K562 (cell line): ENCODE data around the gene HAPSTR1. TPM values are rescaled to one million over a fixed set of nuclear protein-coding genes. Genes with fewer than 3 reads are reported as not detected.

Experiments
- ATAC-seq: fragments of 200-7000 bp; cut with Tn5 transposase; 3 replicates; pipeline ENCODE4 v1.9.1; 2020; ENCODE audit warnings: moderate library complexity
- BruUV-seq: library from RNA; stranded (reverse); fragments of 400-500 nt; replicated peaks from 2 replicates; lab custom pipeline; 2021; lab: Mats Ljungman, UMichigan
- CTCF ChIA-PET: fragments of 300-600 bp; formaldehyde crosslinking; extraction: SDS; loops from one replicate; lab custom pipeline; 2021; ENCODE audit warnings: low intra/inter-chr PET ratio; lab: Yijun Ruan, JAX
- POLR2A ChIA-PET: fragments of 300-600, 350-650 bp; sonication (Branson Sonifier 250); formaldehyde crosslinking; extraction: SDS; loops from one replicate; lab custom pipeline; 2021; ENCODE audit warnings: antibody characterized with exemption, inconsistent platforms; lab: Yijun Ruan, JAX
- DNase-seq, 4 experiments: peaks; one replicate each; pipeline versions ENCODE4 v3.0.0 to v3.0.0-alpha.2; 2011 to 2018; ENCODE audit warnings: low spot score in 3 of 4, mixed read lengths in 3 of 4; ENCODE audit errors: extremely low read depth in 1 of 4
- FAIRE-seq: peaks from 2 replicates; lab custom pipeline; 2011; peaks lifted over from hg19 to GRCh38; lab: Jason Lieb, UNC
- H2AFZ ChIP-seq: 2 replicates; pipeline ENCODE4 v1.6.0; 2011; ENCODE audit warnings: low read depth, low read length, control low read depth, inconsistent platforms
- H3K27ac ChIP-seq: fragments of 200-600 bp; 3 replicates; pipeline ENCODE4 v1.8.0; 2011; ENCODE audit warnings: low read depth, mild to moderate bottlenecking, control low read depth, inconsistent platforms, low read length, moderate library complexity, mixed read lengths; ENCODE audit errors: extremely low read depth
- H3K27me3 ChIP-seq, 2 experiments: fragments of 300-600 bp in 1 of 2; 2 replicates in 1 of 2; 3 replicates in 1 of 2; pipeline versions ENCODE4 v1.6.0 to v1.8.0; 2011; ENCODE audit warnings: inconsistent platforms in 2 of 2, low read length in 2 of 2, mild to moderate bottlenecking in 1 of 2, mixed read lengths in 1 of 2, moderate library complexity in 1 of 2; ENCODE audit not compliant: control insufficient read depth in 2 of 2, insufficient read depth in 2 of 2
- H3K36me3 ChIP-seq: fragments of 300-600 bp; 3 replicates; pipeline ENCODE4 v1.8.0; 2011; ENCODE audit warnings: mild to moderate bottlenecking, low read length, inconsistent platforms; ENCODE audit not compliant: control insufficient read depth, insufficient read depth
- H3K4me1 ChIP-seq, 2 experiments: fragments of 200-600 bp in 1 of 2; replicated peaks in 1 of 2; 2 replicates in 1 of 2; 3 replicates in 1 of 2; pipeline versions ENCODE4 v1.5.1 to v1.8.0; 2011; ENCODE audit warnings: inconsistent platforms in 2 of 2, low read length in 2 of 2, mild to moderate bottlenecking in 1 of 2, mixed read lengths in 1 of 2, moderate library complexity in 1 of 2; ENCODE audit not compliant: control insufficient read depth in 2 of 2, insufficient read depth in 2 of 2
- H3K4me2 ChIP-seq: 2 replicates; pipeline ENCODE4 v1.6.1; 2011; ENCODE audit warnings: low read length, control low read depth, inconsistent platforms, mixed read lengths; ENCODE audit not compliant: insufficient read depth
- H3K4me3 ChIP-seq: fragments of 200-600 bp; sonication (generic), shearing (Covaris generic); 2 replicates; pipeline ENCODE4 v1.5.1; 2016; ENCODE audit warnings: control low read depth, inconsistent platforms
- H3K79me2 ChIP-seq: fragments of 200-600 bp; 3 replicates; pipeline ENCODE4 v1.8.0; 2011; ENCODE audit warnings: low read length, inconsistent platforms; ENCODE audit not compliant: control insufficient read depth, insufficient read depth
- H3K9ac ChIP-seq, 2 experiments: 2 replicates each; pipeline versions ENCODE4 v1.6.0 to v1.6.1; 2011; ENCODE audit warnings: low read depth in 2 of 2, low read length in 2 of 2, control low read depth in 1 of 2, inconsistent platforms in 1 of 2, mild to moderate bottlenecking in 1 of 2, mixed read lengths in 1 of 2; ENCODE audit not compliant: insufficient read depth in 1 of 2
- H3K9me1 ChIP-seq: one replicate; pipeline ENCODE4 v1.6.0; 2011; ENCODE audit warnings: inconsistent platforms, mild to moderate bottlenecking, low read length, moderate library complexity; ENCODE audit not compliant: control insufficient read depth, insufficient read depth
- H3K9me3 ChIP-seq: replicated peaks from 2 replicates; pipeline ENCODE4 v1.5.1; 2011; ENCODE audit warnings: low read depth, low read length, inconsistent platforms; ENCODE audit not compliant: control insufficient read depth, insufficient read depth
- H4K20me1 ChIP-seq: replicated peaks from 2 replicates; pipeline ENCODE4 v1.6.1; 2011; ENCODE audit warnings: low read length, inconsistent platforms, mixed read lengths; ENCODE audit not compliant: control insufficient read depth, insufficient read depth
- BRF1 ChIP-seq: IDR thresholded peaks from 3 replicates; pipeline ENCODE4 v1.6.1; 2011; ENCODE audit warnings: borderline replicate concordance, mild to moderate bottlenecking; ENCODE audit not compliant: insufficient read length; ENCODE audit errors: extremely low read depth
- FOS ChIP-seq: IDR thresholded peaks from 3 replicates; pipeline ENCODE4 v1.6.1; 2011; ENCODE audit not compliant: insufficient read length; ENCODE audit errors: extremely low read depth
- RBM25 ChIP-seq: fragments of 200-400 bp; formaldehyde crosslinking; IDR thresholded peaks from 2 replicates; pipeline ENCODE4 v1.6.1; 2018; ENCODE audit warnings: low read length, low read depth, moderate library complexity; ENCODE audit not compliant: severe bottlenecking
- ZNF165 ChIP-seq: fragments of 250-450 bp; sonication (Bioruptor Pico); IDR thresholded peaks from 2 replicates; pipeline ENCODE4 v1.4.0; 2020; ENCODE audit warnings: borderline replicate concordance
- WGBS: fragments of 100-300 bp; shearing (Covaris generic); methylation state at CpG from one replicate; pipeline ENCODE4 v1.1.6; 2016; ENCODE audit warnings: low coverage, mixed read lengths; ENCODE audit not compliant: insufficient coverage; ENCODE audit errors: missing lambda C conversion rate; 5-methylcytosine and 5-hydroxymethylcytosine counted together
- in situ Hi-C: fragments of 300-500 bp; cut with MboI; formaldehyde crosslinking; loops from 4 replicates; pipeline ENCODE4 v1.15.0; 2018; ENCODE audit warnings: inconsistent platforms, mixed read lengths
- intact Hi-C: fragments of 100-400 bp; cut with micrococcal nuclease; formaldehyde crosslinking; loops from 2 replicates; pipeline ENCODE4 v1.14.2; 2022
- polyA plus RNA-seq, 8 experiments: library from polyadenylated mRNA; depleted of rRNA in 4 of 8; stranded (reverse) in 5 of 8; unstranded in 3 of 8; fragments of >200 nt; fragmentation: Nextera tagmentation in 2 of 8; fragmentation: Illumina TruSeq in 1 of 8; extraction: Ambion mirVana in 2 of 8; extraction: Trizol in 1 of 8; gene quantifications; 2 replicates each; pipeline versions ENCODE4 v1.2.1 to v1.2.3, GENCODE V29; 2011 to 2014; ENCODE audit warnings: inconsistent platforms in 1 of 8, missing spikeins in 1 of 8
- total RNA-seq, 7 experiments: library from RNA; depleted of rRNA in 6 of 7; stranded (reverse); fragments of >200 nt in 6 of 7; fragmentation: Illumina TruSeq in 2 of 7; extraction: Trizol in 2 of 7; gene quantifications; 2 replicates each; pipeline versions ENCODE4 v1.2.1 to v1.2.3, GENCODE V29; 2011 to 2021; ENCODE audit warnings: low replicate concordance in 1 of 7
- TF ChIP-seq, protein P1 (sequence below): fragments of 250-450 bp; sonication (Bioruptor Pico); IDR thresholded peaks from 2 replicates; pipeline ENCODE4 v1.5.0; 2021; ENCODE audit warnings: mild to moderate bottlenecking, moderate library complexity
- TF ChIP-seq, protein P2 (sequence below): IDR thresholded peaks from 2 replicates; pipeline ENCODE4 v1.6.1; 2012; ENCODE audit warnings: low read depth, low read length, improper control_type of control experiment, borderline replicate concordance

Gene HAPSTR1
- total and polyA plus RNA-seq, 9 of the 15 experiments (the other 6 are each of a cell fraction or from before 2014, with no cell fraction given), result 10.8 to 67.9 (median 36.5) TPM

DNA sequence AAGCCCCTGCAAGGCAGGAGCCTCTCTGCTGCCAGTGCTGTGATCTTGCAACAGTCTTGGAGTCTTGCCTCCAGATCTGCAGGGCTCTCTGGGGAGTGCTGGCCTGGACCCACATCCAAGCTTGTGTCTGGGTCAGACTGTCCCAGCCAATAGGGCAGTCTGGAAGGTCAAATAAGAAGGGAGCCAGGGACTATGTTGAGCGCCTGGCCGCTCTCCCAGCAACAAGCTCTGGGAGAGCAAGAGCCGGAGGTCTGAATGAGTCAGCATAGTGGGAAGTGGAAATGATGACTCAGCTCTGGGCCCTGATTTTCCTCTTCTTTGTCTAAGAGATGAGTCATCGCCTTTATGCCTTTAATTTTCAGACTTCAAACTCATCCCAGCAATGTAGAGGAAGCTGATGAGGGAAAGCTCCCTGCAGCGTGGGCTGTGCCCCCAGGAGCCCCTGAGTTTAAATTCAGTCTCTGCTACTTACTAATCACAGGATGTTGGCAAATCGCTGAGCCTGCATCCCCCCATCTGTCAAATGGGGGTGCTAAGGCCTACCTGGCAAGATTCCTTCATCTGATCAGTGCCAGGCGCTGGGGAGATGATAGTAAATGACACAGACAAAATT lies 43.6 kb upstream of the HAPSTR1 start (continued):
- TF ChIP-seq BRF1, result no peak
- TF ChIP-seq RBM25, result no peak
- TF ChIP-seq ZNF165 (CRISPR knock-in tag), result no peak
- TF ChIP-seq FOS, result peak; percentile 90
- TF ChIP-seq, protein P1, sequence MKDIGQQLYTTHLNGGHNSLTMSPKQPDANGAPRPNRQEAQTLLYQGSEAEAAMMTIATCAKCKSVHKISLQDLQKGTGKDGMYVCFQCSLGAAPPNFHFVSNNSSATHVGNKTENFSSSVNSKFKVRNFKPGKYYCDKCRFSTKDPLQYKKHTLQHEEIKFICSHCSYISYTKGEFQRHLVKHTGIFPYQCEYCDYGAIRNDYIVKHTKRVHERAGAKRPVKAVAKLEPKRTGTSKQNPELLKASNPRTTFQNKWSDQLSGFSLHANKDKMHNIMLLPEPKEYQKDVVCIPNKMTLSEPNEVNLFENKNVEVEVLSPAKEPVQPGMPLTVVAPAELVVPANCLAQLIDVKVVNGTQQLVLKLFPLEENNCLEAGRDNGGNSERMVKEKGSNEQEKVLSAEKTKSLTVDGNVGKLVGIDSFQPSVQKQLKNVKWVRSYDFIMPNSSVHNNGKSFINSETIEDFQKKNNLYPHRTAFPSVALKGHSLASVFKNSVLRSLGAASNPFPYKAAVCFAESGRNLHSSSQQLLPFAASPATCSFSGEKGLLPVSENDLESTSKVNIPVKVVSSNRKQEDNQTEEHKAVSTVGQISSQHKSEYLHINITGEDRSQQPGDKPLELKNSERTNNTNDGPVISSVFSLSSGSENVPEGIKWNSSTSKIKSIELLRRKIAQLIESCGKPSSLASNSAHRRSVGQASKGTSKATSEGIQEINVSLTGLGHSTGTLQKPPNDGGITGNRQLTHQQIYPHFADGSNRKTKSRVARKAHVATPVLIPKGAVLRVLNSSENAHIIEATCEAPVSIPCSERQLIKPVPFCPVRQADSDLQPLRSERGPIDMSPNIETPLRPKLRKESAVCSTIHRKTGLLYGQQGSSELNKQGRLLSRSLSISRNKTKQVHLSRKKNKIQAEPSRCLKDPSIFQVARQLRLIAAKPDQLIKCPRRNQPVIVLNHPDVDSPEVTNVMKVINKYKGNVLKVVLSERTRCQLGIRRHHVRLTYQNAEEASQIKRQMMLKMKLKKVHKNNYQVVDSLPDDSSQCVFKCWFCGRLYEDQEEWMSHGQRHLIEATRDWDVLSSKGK (CRISPR knock-in tag), result no peak

DNA sequence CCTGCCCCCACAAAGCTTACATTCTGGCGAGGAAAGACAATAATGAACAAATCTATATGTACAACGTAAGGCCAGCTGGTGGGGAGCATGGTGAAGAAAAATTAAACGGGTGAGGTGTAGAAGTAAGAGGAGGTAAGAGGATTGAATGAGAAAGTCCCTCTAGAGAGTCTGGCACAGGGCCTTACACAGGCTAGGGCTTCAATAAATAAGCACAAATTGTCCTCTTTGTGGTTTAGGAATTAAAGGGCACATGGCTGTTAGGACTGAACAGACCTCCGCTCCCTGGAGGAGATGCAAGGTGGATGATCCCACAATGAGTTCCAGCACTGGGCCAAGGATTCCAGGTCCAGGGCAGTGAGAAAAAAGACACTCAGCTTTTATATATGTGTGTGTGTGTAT lies 43.1 kb upstream of the HAPSTR1 start:
- BruUV-seq, result no TSS peak
- POLR2A ChIA-PET, result interaction anchor here (0.7 to 1.6 kb wide), 7 partner anchors 14 to 77 kb away, joined by 3 to 10 read pairs (median 3); no protein-coding TSS in a partner anchor
- peak overlapping the region; percentile 63; the same call in 2 of the 3 replicates for H3K27ac ChIP-seq
- intact Hi-C loops (no loop called here), in situ Hi-C loops (no loop called here)
- no peak overlapping the region for H3K9ac ChIP-seq
- WGBS, result 51% methylated on average over 4 of the region's 4 CpGs
- no peak overlapping the region for H2AFZ ChIP-seq
- H4K20me1 ChIP-seq, result no peaks in the 10 kb centered on the region
- peaks cover 17 to 23% of the 10 kb centered on the region in 2 experiments; a peak in 3 of 5 replicates for H3K4me1 ChIP-seq
- H3K9me3 ChIP-seq, result peaks cover 5% of the 10 kb centered on the region; the same call in 1 of the 2 replicates
- no peaks in the 10 kb centered on the region for H3K36me3 ChIP-seq
- H3K27me3 ChIP-seq, result no peaks in the 10 kb centered on the region
- no peak for DNase-seq
- no peak for ATAC-seq
- no peaks in the 10 kb centered on the region for H3K79me2 ChIP-seq
- no peaks in the 10 kb centered on the region for H3K9me1 ChIP-seq
- H3K4me3 ChIP-seq, result no peak overlapping the region
- H3K4me2 ChIP-seq, result peak overlapping the region; percentile 45; the same call in 1 of the 2 replicates
- FAIRE-seq, result no peak
- CTCF ChIA-PET, result no interaction called here
- TF ChIP-seq, protein P2, sequence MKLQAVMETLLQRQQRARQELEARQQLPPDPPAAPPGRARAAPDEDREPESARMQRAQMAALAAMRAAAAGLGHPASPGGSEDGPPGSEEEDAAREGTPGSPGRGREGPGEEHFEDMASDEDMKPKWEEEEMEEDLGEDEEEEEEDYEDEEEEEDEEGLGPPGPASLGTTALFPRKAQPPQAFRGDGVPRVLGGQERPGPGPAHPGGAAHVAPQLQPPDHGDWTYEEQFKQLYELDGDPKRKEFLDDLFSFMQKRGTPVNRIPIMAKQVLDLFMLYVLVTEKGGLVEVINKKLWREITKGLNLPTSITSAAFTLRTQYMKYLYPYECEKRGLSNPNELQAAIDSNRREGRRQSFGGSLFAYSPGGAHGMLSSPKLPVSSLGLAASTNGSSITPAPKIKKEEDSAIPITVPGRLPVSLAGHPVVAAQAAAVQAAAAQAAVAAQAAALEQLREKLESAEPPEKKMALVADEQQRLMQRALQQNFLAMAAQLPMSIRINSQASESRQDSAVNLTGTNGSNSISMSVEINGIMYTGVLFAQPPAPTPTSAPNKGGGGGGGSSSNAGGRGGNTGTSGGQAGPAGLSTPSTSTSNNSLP, result no peak
